Neutrophil (primary cell): ENCODE measurements around the gene ABCA13.

Experiments used
- H3K27ac ChIP-seq: fragments of 200-600 bp; sonication (generic); 2 replicates; pipeline ENCODE4 v1.5.1; 2016; ENCODE audit warnings: mild to moderate bottlenecking, moderate library complexity
- H3K27me3 ChIP-seq: fragments of 200-600 bp; sonication (generic); 2 replicates; pipeline ENCODE4 v1.6.0; 2016; ENCODE audit warnings: mild to moderate bottlenecking
- H3K36me3 ChIP-seq: fragments of 200-600 bp; sonication (generic); 2 replicates; pipeline ENCODE4 v1.5.1; 2017
- H3K4me1 ChIP-seq, 2 experiments: fragments of 200-600 bp in 1 of 2; sonication (generic) in 1 of 2; 1 replicate in 1 of 2; 2 replicates in 1 of 2; pipeline versions ENCODE4 v1.5.1 to v1.6.1; 2013 to 2016; ENCODE audit warnings: low read depth in 1 of 2, low read length in 1 of 2, mild to moderate bottlenecking in 1 of 2, moderate library complexity in 1 of 2; ENCODE audit not compliant: control insufficient read depth in 1 of 2, insufficient read depth in 1 of 2
- H3K4me3 ChIP-seq, 2 experiments: fragments of 200-600 bp in 1 of 2; sonication (generic) in 1 of 2; 1 replicate in 1 of 2; 2 replicates in 1 of 2; pipeline ENCODE4 v1.5.1; 2013 to 2016; ENCODE audit warnings: low read depth in 1 of 2, low read length in 1 of 2, mild to moderate bottlenecking in 1 of 2, moderate library complexity in 1 of 2
- H3K9me3 ChIP-seq: fragments of 200-600 bp; sonication (generic); 2 replicates; pipeline ENCODE4 v1.5.1; 2016
- TF ChIP-seq, protein P1 (sequence below): fragments of 200-600 bp; sonication (generic); IDR thresholded peaks from 2 replicates; pipeline ENCODE4 v1.5.1; 2016; ENCODE audit warnings: antibody characterized with exemption

ABCA13 gene

DNA sequence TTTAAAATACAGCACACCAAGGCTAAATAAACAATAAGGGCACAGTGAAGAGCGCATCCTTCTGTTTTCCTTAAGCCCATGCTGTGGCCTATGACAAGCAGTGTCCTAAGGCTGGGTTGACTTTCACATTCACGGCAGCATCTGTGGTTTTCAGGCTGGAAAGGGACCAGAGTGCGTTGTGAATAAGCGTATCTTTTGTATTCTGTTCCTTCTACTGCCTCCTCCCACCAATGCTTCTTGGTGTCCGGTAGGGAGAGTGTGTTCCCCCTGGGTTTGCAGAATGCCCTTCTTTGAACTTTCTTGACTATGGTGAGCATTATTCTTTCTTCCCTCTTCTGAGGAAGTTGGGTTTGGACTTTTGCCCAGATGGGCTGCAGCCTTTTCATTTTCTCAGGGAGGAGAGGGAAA is 73.6 kb downstream of the ABCA13 start:
- Histone ChIP-seq H3K27ac (peak overlapping the region; percentile 81), H3K36me3 (peaks cover 11% of the 10 kb centered on the region), H3K9me3 (no peaks in the 10 kb centered on the region), H3K27me3 (no peaks in the 10 kb centered on the region), H3K4me1 (peaks cover 85 to 87% of the 10 kb centered on the region in 2 experiments), H3K4me3 (no peak overlapping the region)
- TF ChIP-seq, protein P1, sequence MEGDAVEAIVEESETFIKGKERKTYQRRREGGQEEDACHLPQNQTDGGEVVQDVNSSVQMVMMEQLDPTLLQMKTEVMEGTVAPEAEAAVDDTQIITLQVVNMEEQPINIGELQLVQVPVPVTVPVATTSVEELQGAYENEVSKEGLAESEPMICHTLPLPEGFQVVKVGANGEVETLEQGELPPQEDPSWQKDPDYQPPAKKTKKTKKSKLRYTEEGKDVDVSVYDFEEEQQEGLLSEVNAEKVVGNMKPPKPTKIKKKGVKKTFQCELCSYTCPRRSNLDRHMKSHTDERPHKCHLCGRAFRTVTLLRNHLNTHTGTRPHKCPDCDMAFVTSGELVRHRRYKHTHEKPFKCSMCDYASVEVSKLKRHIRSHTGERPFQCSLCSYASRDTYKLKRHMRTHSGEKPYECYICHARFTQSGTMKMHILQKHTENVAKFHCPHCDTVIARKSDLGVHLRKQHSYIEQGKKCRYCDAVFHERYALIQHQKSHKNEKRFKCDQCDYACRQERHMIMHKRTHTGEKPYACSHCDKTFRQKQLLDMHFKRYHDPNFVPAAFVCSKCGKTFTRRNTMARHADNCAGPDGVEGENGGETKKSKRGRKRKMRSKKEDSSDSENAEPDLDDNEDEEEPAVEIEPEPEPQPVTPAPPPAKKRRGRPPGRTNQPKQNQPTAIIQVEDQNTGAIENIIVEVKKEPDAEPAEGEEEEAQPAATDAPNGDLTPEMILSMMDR = no peak

DNA sequence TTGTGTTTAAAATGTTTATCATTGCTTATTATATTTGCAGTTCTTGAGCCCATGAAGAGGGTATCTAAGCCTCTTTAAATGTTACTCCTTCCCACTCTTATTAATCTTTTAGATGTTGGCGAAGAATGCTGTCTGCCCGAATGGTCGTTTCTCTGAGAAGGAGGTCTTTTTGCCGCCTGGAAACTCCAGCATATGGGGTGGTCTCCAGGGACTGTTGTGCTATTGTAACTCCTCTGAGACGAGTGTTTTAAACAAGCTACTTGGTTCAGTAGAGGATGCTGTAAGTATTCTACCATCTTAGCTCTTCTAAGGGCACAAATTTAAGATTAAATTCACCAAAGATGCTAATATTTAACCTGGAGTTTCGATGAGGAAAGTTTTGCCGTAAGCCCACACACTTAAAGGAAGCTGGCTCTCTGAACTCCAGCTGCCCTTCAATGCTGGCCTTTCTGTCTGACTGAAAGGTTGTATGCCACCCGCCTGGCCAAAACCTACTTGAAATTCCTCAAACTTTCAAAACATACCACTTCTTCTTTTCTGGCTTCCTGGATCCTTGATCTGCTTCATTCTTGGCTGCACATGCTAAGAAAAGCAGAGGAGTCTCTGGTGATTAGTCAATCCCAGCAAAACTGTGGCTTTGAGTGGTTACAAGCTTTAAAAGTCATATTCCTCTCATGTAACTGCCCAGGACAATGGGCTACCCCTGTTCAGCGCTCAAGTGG is 74.7 kb downstream of the ABCA13 start:
- peaks cover 75 to 85% of the 10 kb centered on the region in 2 experiments for H3K4me1 ChIP-seq
- no peaks in the 10 kb centered on the region for H3K27me3 ChIP-seq
- peaks cover 16% of the 10 kb centered on the region for H3K36me3 ChIP-seq
- H3K4me3 ChIP-seq = no peak overlapping the region
- H3K27ac ChIP-seq = peak overlapping the region; percentile 81
- TF ChIP-seq, protein P1 = no peak
- no peaks in the 10 kb centered on the region for H3K9me3 ChIP-seq

DNA sequence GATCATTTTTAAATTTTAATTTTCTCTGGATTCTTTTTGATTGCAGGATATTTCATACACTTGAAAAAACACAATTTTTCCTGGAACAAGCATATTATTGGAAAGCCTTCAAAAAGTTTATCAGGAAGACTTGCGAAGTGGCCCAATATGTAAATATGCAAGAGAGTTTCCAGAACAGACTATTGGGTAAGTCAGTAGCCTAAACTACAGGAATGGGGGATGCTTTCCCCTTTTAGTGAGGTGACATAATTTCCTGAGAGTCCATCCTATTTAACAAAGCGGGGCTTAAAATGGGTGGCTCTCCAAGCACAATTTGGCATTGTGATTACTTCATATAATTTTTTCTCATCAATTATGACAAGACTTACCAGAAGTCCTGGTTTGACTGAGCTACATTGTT is 77.9 kb downstream of the ABCA13 start:
- Histone ChIP-seq H3K27ac (peak overlapping the region; percentile 43), H3K4me1 (peaks cover 60 to 77% of the 10 kb centered on the region in 2 experiments), H3K36me3 (peaks cover 16% of the 10 kb centered on the region), H3K9me3 (no peaks in the 10 kb centered on the region), H3K27me3 (no peaks in the 10 kb centered on the region), H3K4me3 (no peak overlapping the region)
- TF ChIP-seq, protein P1 = no peak

DNA sequence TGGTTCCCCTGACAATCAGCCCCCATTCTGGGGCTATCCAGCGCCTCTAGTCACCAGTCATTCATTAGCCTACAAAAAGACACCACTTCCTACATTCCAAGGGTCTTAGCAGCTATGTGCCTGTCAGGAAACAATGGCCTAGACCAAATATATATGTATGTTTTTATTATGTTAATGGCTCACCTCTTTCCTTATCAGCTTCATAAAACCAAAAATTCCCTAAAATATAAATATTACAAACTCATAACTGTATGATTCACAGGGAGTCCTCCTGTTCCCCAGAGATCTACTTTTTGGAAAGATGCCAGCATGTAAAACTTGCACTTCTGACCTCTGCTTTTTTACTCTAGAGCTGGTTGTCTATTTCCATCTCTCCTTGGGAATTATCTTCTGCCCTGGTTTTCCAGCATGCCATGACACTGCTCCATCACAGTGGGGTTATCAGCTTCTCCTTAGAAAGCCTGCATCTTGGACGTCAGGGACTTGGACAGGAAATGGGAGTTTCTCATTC is 79.2 kb downstream of the ABCA13 start:
- H3K9me3 ChIP-seq = no peaks in the 10 kb centered on the region
- H3K36me3 ChIP-seq = peaks cover 16% of the 10 kb centered on the region
- peaks cover 47 to 74% of the 10 kb centered on the region in 2 experiments for H3K4me1 ChIP-seq
- TF ChIP-seq, protein P1 = no peak
- no peak overlapping the region for H3K4me3 ChIP-seq
- no peaks in the 10 kb centered on the region for H3K27me3 ChIP-seq
- peak overlapping the region; percentile 43 for H3K27ac ChIP-seq

DNA sequence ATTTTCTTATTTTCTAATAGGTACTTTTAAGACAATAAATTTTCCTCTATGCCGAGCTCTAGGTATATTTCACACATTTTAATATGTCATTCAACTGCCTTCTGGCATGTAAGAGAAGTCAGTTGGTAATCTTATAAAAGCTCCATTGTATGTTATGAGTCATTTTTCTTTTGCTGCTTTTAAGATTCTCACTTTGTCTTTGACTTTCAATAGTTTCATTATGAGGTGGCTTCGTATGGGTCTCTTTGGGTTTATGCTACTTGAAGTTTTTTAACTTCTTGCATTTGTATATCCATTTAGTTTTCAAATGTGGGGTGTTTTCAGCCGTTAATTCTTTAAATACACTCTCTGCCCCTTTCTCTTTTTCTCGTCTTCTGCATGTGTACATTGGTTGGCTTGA is 80.5 kb downstream of the ABCA13 start:
- Histone ChIP-seq H3K36me3 (peaks cover 16% of the 10 kb centered on the region), H3K4me1 (peaks cover 34 to 62% of the 10 kb centered on the region in 2 experiments), H3K27me3 (no peaks in the 10 kb centered on the region), H3K4me3 (no peak overlapping the region), H3K27ac (no peak overlapping the region), H3K9me3 (no peaks in the 10 kb centered on the region)
- TF ChIP-seq, protein P1 = no peak
